Measurements from ENCODE around the gene PIP5KL1.

PIP5KL1 gene

DNA sequence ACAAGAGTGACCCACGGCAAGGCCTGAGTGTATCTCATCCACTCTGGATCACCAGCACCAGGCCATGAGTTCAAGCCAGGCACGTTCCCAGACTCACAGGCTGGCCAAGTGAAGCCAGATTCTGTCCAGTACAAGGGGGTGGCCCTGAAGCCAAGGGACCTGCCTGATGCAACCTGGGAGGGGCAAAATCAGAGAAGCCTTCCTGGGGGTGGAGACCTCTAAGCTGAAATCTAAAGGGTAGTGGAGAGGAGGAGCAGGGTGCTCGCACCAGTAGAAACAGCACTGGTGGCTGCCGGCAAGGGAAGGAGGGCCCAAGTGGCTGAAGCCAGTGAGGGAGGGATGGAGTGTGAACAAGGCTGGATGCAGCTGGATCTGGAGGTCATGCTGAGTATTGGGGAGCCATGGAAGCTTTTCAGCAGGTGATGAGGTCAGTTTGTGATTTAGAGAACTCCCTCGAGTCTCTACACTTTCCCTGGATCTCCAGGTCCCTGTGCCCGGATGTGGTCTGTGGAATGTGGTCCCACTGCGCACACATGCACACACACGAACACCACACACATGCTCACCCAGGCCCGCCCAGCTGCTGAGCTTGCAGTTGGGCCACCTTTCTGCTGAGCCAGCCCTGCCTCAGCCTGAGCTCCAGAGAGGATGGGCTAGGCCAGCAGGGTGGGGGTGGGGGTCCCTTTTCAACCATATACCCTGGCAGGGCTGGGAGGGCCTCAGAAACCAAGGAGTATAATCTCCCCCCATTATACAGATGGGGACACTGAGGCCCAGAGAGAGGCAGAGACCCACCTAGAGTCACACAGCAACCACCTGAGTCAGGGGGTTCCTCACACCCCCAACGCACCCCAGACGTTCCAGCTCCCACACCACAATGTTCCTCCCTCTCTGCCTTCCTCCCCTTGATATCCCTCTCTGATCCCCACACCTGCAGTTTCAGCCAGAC is 1.6 kb downstream of the PIP5KL1 start:
- DNase-seq: no peak

DNA sequence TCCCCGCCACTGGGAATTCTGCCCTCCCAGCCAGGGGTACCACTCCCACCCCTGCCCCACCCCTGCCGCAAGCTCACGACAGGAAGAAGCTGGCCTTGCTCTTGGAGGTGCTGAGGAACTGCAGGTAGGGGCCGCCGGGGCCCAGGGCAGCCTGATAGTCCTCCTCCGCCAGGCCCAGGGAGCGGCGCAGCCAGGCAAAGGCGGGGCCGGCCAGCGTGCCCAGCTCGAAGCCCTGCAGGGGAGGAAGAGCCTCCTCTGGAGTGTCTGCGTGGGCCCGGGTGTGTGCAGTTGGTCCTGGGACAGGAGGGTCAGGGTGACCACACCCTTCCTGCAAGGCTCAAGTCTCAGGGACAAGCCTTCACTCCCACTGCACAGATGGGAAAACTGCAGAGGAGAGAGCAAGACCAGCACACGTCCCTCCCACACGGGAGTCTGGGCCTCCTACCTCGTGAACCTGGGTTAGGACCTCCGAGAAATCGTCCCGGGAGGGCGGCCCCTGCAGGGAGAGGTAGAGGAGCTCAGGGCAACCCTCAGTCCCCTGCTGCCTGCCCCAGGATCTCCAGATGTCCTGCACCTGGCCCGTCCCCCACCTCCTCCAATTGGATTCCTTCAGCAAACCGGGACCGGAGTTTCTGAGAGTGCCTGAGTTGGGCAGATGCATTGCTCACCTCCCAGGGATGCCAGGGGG is 2.4 kb downstream of the PIP5KL1 start:
- DNase-seq: peak in 1 of 3 experiments; percentile 82

DNA sequence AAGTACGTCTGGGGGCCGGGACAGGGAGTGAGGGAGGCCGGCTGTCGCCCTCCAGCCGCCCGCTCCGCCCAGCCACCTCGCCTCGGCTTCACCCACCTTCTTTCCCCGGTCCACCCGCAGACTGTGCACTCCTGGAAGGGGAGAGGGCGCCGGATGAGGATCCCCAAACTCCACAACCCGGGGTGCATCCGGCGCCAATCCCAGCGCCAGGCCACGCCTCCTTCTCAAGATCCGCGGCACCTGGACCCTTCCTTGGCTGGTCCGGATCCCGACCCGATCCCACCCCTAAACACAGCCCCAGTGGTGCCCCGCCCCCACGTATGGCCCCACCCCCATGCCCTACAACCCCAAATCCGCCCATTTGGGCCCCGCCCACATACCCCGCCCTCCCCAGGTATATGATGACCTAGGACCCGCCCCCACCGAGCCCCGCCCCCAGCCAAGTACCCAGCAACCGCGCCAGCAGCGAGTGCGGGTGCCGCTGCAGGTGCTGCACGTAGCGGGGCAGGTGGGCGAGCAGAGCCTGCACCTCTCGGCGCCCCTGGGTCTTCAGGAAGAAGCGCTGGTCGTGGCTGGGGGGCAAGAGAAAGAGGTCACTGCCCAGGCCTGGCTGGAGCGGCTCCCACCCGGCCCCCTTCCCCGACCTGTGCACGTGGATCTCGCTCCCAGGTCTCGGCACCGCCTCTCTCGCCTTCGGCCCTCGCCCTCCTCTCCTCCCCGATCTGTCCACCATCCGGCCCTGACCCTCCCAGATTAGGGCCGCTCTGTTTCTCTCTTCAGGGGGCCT is 3.2 kb downstream of the PIP5KL1 start:
- DNase-seq: peak; percentile 24 to 85 (median 85)

DNA sequence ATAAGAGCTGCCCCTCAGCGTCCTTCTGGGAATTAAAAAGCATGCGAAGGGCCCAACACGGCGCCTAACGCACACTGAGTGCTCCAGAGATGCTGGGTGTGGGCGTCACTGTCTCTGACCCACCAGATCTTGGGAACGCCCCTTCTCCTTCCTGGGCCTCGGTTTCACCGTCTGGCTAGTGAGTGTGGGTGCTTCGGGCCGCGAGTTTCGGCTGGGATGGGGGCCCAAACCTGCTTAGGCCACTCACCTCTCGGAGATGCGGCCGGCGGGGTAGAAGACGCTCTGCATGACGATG is 3.7 kb downstream of the PIP5KL1 start:
- peak in 2 of 3 experiments; percentile 48 to 55 for DNase-seq

DNA sequence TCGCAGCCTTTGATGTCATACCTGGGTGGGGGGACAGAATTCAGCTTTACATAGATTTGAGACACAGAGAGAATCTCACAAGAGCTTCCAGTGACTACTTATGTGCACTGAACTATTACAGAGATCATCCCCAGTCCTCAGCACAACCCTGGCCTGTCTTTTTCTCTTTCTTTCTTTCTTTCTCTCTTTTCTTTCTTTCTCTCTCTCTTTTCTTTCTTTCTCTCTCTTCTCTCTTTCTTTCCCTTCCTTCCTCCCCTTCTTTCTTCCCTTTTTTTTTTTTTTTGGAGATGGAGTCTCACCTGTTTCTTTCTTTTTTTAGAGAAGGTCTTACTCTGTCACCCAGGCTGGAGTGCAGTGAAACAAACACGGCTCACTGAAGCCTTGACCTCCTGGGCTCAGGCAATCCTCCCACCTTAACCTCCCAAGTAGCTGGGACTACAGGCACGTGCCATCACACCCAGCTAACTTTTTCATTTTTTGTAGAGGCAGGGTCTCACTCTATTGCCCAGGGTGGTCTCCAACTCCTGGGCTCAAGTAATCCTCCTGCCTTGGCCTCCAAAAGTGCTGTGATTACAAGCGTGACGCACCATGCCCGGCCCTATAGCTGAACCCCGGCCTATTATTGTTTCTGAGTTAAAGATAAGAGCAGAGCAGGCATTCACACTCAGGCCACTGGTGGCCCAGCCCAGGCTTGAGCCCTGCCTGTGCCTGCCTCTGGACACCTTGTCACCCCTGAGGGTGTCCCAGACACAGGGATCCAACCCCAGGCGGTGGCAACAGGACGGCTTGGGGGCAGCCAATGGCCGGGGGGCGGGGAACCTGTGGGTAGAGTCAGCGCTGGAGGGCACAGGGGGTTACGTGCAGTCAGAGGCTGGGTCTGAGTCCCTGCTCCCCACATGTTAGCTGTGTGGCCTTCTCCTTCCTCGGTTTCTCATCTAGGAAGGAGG is 4.3 kb downstream of the PIP5KL1 start:
- no peak for DNase-seq

DNA sequence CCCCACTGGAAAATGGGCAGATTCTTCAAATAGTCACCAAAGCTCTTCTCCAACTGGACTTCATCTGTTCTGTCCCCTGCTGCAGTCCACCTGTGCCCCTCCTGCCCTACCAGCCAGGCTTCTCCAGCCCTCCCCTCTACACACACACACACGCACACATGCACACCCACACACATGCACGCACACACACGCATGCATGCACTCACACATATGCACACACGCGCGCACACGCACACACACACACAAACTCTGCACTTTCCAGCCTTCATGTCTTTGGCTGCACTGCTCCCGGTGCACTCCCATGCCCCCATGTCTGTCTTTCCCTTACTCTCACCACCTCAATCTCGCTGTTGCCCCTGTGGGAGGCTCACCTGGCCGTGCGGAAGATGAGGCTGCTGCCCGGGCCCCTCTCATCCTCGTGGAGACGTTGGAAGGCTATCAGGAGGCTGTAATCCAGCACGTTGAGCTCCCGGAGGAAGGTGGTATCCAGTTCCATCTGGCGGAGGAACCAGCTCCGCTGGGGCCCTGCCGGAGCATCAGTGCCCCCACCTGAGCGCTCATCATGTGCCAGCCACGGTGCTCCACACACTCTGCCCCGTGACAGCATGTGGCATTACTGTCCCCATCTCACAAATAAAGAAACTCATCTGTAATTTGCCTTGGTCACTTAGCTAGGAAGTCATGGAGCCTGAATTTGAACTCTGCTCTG is 5.7 kb downstream of the PIP5KL1 start:
- no peak for DNase-seq

DNA sequence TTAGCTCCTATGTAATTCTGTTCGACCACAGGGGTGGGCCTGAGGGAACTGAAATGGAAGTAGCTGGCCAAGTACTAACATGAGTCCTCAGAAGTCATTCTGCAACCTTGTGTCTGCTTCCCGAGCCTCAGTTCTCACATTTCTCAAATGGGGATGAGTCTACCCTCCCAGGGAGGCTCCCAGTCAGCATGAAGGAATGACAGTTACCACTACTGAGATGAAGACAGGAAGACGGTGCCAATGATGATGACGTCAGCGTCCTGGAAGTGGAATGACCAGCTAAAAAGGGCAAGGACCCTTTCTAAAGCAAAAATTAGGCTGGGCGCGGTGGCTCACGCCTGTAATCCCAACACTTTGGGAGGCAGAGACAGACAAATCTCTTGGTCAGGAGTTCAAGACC is 6.8 kb downstream of the PIP5KL1 start:
- no peak for DNase-seq

DNA sequence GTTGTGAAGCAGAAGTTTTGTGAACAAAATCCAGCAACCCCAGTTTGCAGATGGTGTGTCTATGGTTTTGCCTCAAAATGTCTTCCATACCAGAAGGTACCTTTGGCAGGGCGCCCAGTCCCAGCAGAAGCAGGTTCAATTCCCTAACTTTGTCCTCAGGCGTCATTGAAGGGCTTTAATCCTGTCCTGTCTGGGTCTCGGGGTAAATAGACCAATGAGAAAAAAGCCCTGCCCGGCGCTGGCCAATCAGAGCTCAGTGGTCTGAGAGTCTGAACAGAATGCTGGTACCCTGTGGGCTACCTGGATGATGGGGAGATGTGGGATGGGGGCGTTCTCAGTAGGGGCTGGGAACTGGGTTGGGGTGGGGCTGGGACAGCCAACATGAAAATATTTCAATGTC is 7.5 kb downstream of the PIP5KL1 start:
- DNase-seq: no peak

DNA sequence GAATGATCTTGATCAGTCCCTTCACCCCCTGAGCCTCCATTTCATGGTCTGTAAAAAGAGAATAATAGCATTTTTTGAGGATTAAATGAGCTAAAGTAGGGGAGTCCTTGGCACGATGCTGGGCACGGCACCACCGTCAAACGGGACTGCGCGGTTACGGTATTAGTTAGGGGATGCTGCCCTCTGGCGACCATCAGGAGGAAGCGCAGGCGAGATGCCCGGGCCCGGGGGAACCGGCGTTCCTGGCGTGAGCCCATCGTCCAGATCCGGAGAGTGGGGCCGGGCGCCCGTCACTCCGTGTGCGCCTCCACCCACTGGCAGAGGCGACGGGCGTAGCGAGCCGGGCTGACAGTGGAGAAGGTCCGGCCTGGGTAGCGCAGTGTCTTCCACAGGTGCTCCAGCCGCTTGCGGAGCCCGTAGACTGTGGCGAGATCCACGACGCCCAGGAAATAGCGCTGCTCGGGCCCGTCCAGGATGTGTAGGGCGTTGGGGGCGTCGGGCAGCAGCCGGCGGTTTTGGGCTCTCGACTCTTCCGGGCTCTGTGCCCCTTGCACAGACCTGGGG is 8.9 kb downstream of the PIP5KL1 start:
- peak; percentile 34 to 75 (median 58) for DNase-seq

DNA sequence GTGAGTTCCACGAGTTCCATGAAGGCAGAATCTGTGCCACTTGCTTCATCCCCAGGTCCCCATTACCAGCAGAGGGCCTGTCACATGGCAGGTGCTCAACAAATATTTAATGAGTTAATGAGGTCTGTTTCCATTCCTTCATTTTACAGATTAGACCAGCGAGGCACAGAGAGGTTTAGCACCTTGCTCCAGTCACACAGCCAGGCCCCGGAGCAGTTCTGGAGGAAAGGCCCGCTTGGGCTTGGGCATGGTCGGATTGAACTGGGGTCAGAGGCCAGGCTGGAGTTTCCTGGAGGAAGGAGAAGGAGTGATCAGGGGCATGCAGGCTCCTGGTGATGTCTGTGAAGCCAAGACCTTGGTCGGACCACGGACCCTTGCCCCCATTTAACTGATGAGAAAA is 9.8 kb downstream of the PIP5KL1 start:
- no peak for DNase-seq

DNA sequence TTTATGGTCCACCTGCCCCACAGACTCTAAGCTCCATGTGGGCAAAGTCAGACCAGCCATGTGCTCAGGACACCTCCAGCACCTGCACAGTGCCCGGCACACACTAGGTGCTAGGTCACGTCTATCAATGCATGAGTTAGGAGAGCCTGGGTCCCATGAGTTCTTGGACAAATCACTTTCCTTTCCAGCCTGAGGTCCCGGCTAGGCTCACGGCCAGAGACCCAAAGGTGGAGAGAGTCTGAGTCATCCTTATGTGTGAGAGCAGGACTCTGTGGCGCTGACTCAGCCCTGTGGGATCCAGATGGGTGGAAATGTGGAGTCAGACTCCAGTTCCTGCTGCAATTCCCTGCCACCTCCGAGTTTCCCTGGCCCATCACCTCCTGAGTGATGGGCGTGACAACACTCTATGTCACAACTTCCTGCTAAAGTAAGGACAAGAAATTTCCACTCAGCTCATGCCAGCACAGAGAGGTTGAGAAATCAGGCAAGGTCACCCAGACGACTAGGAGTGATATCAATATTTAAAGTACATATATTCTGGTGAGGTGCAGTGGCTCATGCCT is 11.2 kb downstream of the PIP5KL1 start:
- DNase-seq: no peak

DNA sequence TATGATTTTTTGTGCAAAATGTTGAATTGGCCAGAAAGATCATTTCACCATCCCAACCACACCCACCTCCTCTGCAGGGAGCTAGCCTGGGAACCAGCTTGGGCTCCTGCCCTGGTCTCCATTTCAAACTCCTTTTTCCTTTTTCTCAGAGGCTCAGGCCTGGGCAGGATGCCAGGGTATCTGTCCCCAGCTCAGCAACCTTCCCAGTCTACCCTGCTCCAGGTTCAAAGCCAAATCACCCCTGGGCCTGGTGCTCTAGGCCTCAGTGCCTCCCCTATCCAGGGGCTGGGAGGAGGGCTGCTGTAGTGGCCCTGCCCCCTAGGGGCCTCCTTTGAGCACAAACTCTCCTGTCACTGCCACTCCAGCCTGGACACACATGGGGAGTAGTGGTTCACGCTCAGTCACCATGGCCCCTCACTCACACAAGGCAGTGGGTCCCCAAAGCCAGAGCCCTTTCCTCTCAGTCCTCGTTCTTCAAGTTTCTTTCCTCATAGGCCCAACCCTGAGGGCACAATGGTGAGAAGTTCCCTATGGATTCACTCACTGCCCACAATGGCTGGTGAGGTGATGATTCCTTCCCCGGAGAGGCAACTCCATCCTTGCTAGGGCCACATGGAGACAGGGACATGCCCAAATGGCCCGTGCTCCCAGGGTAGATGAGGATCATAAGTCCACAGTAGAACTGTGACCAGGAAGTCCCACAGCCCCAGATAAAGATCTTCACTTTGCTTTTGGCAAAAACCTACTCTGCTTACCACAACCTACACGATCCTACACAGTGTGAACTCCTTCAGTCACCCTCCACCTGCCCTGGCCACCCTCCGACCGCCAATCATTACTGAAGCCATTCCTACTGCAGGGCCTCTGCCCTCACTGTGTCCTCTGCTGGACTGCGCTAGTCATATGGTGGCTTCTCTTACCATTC is 12.1 kb downstream of the PIP5KL1 start:
- DNase-seq: peak in 1 of 3 experiments; percentile 37

DNA sequence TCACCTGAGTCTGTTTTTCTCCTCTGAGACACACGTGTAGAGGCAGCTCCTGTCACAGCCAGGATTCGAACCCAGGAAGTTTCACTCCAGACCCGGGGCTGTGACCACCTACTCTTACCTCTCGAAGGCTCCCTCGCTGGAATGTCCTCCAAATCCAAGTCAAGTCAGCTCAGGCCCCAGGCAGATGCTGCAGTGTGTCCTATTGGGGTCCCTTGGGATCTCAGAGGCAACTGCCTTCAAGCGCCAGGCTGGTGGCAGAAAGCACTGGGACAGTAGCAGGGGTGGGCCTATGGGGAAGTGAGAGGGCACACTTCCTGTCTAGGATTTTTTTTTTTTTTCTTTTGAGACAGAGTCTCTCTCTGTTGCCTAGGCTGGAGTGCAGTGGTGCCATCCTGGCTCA is 13.0 kb downstream of the PIP5KL1 start:
- DNase-seq: peak in 1 of 3 experiments; percentile 52

DNA sequence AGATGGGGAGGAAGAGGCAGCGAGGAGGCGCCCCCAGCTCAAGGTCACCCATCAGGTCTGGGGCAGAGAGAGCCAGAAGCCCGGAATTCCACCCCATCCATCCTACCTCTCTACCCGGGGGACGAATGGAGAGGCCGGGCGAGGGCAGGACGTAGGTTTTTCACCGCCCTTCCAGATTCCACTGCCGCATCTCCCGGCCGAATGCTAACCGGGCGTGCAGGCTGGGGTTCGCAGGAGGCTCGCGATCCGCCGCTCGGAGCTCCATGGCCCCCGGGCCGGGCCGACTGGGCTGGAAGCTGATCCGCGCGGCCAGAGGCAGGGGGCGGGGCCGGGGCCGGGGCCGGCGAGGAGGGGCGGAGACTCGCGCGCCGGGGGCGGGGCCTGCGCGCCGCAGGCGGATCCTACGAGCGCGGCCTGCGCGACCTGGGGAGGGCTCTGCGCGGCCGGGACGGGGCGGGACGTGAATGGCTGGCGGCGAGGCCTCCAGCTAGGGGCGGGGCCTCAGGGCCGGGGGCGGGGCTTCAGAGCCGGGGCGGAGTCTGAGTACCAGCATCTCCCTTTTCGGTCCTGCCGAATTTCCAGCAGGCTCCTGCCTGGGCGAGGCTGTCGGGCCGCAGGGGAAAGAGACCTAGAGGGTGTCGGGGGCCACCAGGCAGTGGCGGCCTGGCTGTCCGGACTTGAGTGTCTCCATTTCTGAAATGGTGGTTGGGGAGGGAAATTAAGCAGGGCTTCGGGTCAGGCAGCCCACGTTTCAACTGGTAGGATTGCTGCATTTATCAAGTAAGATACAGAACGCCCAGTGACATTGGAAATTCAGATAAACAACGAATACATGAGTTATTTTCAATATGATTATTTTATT is 13.6 kb downstream of the PIP5KL1 start, which contains the start of gene ST6GALNAC4:
Gene ST6GALNAC4 (minus strand): TSS at position 322 of the 862 bp plus-strand sequence. CDS start 622 bp downstream, outside the sequence.
- peak; percentile 74 to 92 (median 88) for DNase-seq

DNA sequence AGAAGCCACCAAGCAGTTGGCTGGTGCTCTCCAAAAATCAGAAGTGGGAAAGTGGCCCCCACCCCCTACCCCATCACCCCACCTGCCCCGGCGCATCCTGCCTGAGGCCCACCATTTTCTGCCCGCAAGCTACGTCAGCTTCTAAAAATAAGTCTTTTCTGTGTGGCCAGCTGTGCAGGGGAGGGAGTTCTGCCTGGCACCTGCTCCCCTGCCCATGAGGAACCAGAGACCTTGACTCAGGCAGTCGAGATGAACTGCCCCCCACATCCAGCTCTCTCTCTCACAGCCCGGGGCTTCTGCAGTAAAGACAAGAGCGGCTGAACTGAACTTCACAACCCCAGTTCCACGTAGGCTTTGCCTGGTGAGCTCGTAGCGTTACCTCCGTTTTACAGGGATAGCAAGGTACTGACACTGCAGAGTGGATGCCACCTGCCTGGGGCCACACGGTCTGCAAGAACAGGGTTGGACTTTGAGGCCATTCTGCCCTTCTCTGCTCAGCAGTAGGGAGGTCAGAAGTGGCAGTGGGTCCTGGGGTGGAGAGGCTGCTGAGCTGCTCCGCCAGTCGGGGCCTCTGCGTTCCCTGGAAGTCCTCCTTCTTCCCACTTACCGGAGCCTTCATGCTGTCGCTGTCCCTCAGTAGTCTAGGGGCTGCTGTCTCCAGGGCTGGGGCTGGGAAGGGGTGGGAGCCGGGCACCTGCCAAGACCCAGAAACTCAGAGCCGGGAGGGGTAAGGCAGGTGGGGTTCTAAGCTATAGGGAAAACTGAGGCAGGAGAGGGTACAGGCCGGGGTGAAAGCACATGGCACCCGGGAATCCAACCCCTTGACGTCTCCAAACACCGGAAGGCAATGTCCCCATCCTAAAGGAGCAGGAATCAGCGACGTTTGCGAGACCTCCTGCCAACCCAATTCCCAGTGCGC is 14.5 kb downstream of the PIP5KL1 start:
- peak in 2 of 3 experiments; percentile 34 to 52 for DNase-seq

DNA sequence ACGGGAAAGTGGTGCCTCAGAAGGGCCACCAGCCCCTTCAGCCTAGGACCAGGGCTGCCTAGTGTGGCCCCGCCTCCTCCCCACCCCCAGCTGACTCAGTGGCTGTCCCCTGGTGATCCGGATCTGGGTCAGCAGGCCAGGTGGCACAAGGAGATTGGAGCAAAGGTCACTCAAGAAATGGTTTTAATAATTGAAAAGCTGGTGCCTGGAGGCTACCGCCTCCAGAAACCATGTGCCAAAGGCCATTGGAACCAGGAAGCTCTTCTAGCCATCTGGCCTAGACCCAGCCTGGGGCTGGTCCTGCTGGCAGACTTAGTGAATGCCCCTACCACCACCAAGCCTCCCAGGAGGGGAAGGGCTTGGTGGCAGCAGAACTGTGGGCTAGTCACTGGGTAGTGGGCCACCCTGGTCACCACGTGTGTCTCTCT is 15.2 kb downstream of the PIP5KL1 start:
- DNase-seq: no peak

DNA sequence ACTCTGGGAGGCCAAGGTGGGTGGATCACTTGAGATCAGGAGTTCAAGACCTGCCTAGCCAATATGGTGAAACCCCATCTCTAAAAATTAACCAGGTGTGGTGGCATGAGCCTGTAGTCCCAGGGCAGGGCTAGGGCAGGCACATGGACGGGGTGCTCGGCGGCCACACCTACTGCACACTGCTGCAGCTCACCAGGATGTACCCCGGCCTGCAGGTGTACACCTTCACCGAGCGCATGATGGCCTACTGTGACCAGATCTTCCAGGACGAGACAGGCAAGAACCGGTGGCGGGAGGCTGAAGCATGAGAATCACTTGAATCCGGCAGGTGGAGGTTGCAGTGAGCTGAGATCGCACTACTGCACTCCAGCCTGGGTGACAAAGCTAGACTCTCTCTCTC is 16.9 kb downstream of the PIP5KL1 start:
- DNase-seq: no peak

Data from NCI-H1417 (cell line).